ENCODE measurements around the gene FOXA3.
"Not testable (repeated sequence)": the region's sequence is repeated elsewhere in the genome, so short reads cannot be mapped to it uniquely, and the experiment has no call there.

Gene FOXA3

GRCh38 chr19:45895983-45896599 lies 32.0 kb downstream of the FOXA3 start:
- not testable (repeated sequence) for DNase-seq

GRCh38 chr19:45897261-45897812 lies 33.2 kb downstream of the FOXA3 start:
- no peak for DNase-seq

- no peak for DNase-seq
These were observed 35.1 kb downstream of the FOXA3 start for GRCh38 chr19:45899253-45899652.

GRCh38 chr19:45899919-45900589 lies 35.9 kb downstream of the FOXA3 start:
- DNase-seq, result no peak

GRCh38 chr19:45900738-45901431 lies 36.8 kb downstream of the FOXA3 start:
- DNase-seq, result no peak

- peak; percentile 61 for DNase-seq
These were observed 37.3 kb downstream of the FOXA3 start for GRCh38 chr19:45901432-45901911.

- no peak for DNase-seq
These were observed 38.0 kb downstream of the FOXA3 start, which contains the start of gene MYPOP for GRCh38 chr19:45901912-45902650. TSS of gene MYPOP (minus strand) at chr19:45902613. CDS start at chr19:45901773, 840 bp downstream.

GRCh38 chr19:45902651-45903625 lies 38.8 kb downstream of the FOXA3 start:
- peak; percentile 99 for DNase-seq

GRCh38 chr19:45905011-45905410 lies 40.9 kb downstream of the FOXA3 start:
- DNase-seq, result no peak

GRCh38 chr19:45906221-45906620 lies 42.1 kb downstream of the FOXA3 start:
- no peak for DNase-seq

- no peak for DNase-seq
These were observed 44.8 kb downstream of the FOXA3 start for GRCh38 chr19:45908956-45909355.

- DNase-seq, result no peak
These were observed 47.2 kb downstream of the FOXA3 start for GRCh38 chr19:45911291-45911690.

- DNase-seq, result peak; percentile 42
These were observed 50.0 kb downstream of the FOXA3 start, which contains the start of gene NANOS2 for GRCh38 chr19:45913874-45914830. TSS of gene NANOS2 (minus strand) at chr19:45914778. CDS start at chr19:45914693, 85 bp downstream.

- no peak for DNase-seq
These were observed 53.4 kb downstream of the FOXA3 start for GRCh38 chr19:45917421-45918091.

GRCh38 chr19:45918721-45919120 lies 54.6 kb downstream of the FOXA3 start:
- no peak for DNase-seq

- DNase-seq, result no peak
These were observed 55.6 kb downstream of the FOXA3 start for GRCh38 chr19:45919678-45920077.

- DNase-seq, result no peak
These were observed 56.3 kb downstream of the FOXA3 start for GRCh38 chr19:45920458-45920857.

- DNase-seq, result no peak
These were observed 58.2 kb downstream of the FOXA3 start for GRCh38 chr19:45922281-45922680.
